HEK293 (cell line): ENCODE results near the gene ZCCHC7.

Source experiments
- CTCF ChIA-PET: fragments of 350-600 bp; formaldehyde crosslinking; extraction: SDS; loops from one replicate; lab custom pipeline; 2021; ENCODE audit warnings: antibody characterized with exemption; lab: Yijun Ruan, JAX
- POLR2A ChIA-PET: fragments of 300-600 bp; formaldehyde crosslinking; extraction: SDS; loops from one replicate; lab custom pipeline; 2020; ENCODE audit warnings: antibody characterized with exemption, inconsistent platforms; lab: Yijun Ruan, JAX
- H3K27ac ChIP-seq: fragments of 200-500 bp; sonication (Bioruptor generic); 2 replicates; pipeline ENCODE4 v1.5.1; 2014; ENCODE audit warnings: low read depth, low read length, control low read depth, inconsistent platforms; ENCODE audit errors: extremely low read depth
- H3K36me3 ChIP-seq, 2 experiments: fragments of 200-500 bp in 1 of 2; sonication (Bioruptor generic) in 1 of 2; 1 replicate in 1 of 2; 2 replicates in 1 of 2; pipeline ENCODE4 v1.5.1; 2014 to 2017; ENCODE audit warnings: inconsistent platforms in 2 of 2, low read length in 2 of 2; ENCODE audit not compliant: control insufficient read depth in 2 of 2, insufficient read depth in 1 of 2
- H3K4me1 ChIP-seq: fragments of 200-500 bp; sonication (Bioruptor generic); 2 replicates; pipeline ENCODE4 v1.5.1; 2014; ENCODE audit warnings: mild to moderate bottlenecking, low read length, inconsistent platforms; ENCODE audit not compliant: control insufficient read depth, insufficient read depth
- H3K4me3 ChIP-seq: 2 replicates; pipeline ENCODE4 v1.5.1; 2011; ENCODE audit warnings: low read depth, mild to moderate bottlenecking, control low read depth, low read length, moderate library complexity
- H3K9me3 ChIP-seq: fragments of 200-500 bp; sonication (Bioruptor generic); 2 replicates; pipeline ENCODE4 v1.5.1; 2014; ENCODE audit warnings: low read depth, low read length, inconsistent platforms; ENCODE audit not compliant: control insufficient read depth, insufficient read depth
- EGR2 ChIP-seq: fragments of 450-650 bp; formaldehyde crosslinking; IDR thresholded peaks from 2 replicates; pipeline ENCODE4 v1.5.1; 2016; ENCODE audit warnings: low read depth, missing biosample characterization, missing genetic modification characterization
- KLF7 ChIP-seq: fragments of 450-650 bp; formaldehyde crosslinking; IDR thresholded peaks from 2 replicates; pipeline ENCODE4 v1.5.1; 2016; ENCODE audit warnings: missing biosample characterization, missing genetic modification characterization, borderline replicate concordance
- MYNN ChIP-seq: fragments of 450-650 bp; formaldehyde crosslinking; IDR thresholded peaks from 2 replicates; pipeline ENCODE4 v1.5.1; 2016; ENCODE audit warnings: missing biosample characterization, missing genetic modification characterization, borderline replicate concordance
- RBAK ChIP-seq: fragments of 450-650 bp; formaldehyde crosslinking; IDR thresholded peaks from 2 replicates; pipeline ENCODE4 v1.5.1; 2016; ENCODE audit warnings: missing biosample characterization, missing genetic modification characterization
- REPIN1 ChIP-seq: fragments of 450-650 bp; formaldehyde crosslinking; IDR thresholded peaks from 2 replicates; pipeline ENCODE4 v1.5.1; 2017; ENCODE audit warnings: missing biosample characterization, missing genetic modification characterization, low read depth
- REST ChIP-seq: fragments of 450-650 bp; formaldehyde crosslinking; IDR thresholded peaks from 2 replicates; pipeline ENCODE4 v1.5.1; 2016; ENCODE audit warnings: missing biosample characterization, missing genetic modification characterization
- ZBTB11 ChIP-seq: fragments of 450-650 bp; formaldehyde crosslinking; conservative IDR thresholded peaks from 2 replicates; pipeline ENCODE4 v1.5.1; 2016; ENCODE audit warnings: low read depth, missing biosample characterization, missing genetic modification characterization
- ZBTB6 ChIP-seq: fragments of 450-650 bp; formaldehyde crosslinking; IDR thresholded peaks from 2 replicates; pipeline ENCODE4 v1.5.1; 2017; ENCODE audit warnings: missing biosample characterization, missing genetic modification characterization
- ZFP41 ChIP-seq: fragments of 450-650 bp; formaldehyde crosslinking; IDR thresholded peaks from 2 replicates; pipeline ENCODE4 v1.5.1; 2016; ENCODE audit warnings: missing biosample characterization, missing genetic modification characterization, borderline replicate concordance
- ZNF133 ChIP-seq: fragments of 450-650 bp; formaldehyde crosslinking; IDR thresholded peaks from 2 replicates; pipeline ENCODE4 v1.5.1; 2016; ENCODE audit warnings: missing biosample characterization, missing genetic modification characterization
- ZNF16 ChIP-seq: fragments of 450-650 bp; formaldehyde crosslinking; IDR thresholded peaks from 2 replicates; pipeline ENCODE4 v1.5.1; 2016; ENCODE audit warnings: low read depth, missing biosample characterization, missing genetic modification characterization
- ZNF366 ChIP-seq: fragments of 450-650 bp; formaldehyde crosslinking; conservative IDR thresholded peaks from 2 replicates; pipeline ENCODE4 v1.5.1; 2016; ENCODE audit warnings: missing biosample characterization, missing genetic modification characterization
- ZNF530 ChIP-seq: fragments of 450-650 bp; formaldehyde crosslinking; IDR thresholded peaks from 2 replicates; pipeline ENCODE4 v1.5.1; 2016; ENCODE audit warnings: low read depth, missing biosample characterization, missing genetic modification characterization
- ZNF785 ChIP-seq: fragments of 450-650 bp; formaldehyde crosslinking; IDR thresholded peaks from 2 replicates; pipeline ENCODE4 v1.5.1; 2016; ENCODE audit warnings: missing biosample characterization, missing genetic modification characterization
- ZSCAN16 ChIP-seq: fragments of 450-650 bp; formaldehyde crosslinking; IDR thresholded peaks from 2 replicates; pipeline ENCODE4 v1.5.1; 2016; ENCODE audit warnings: missing biosample characterization, missing genetic modification characterization
- TF ChIP-seq, protein P1 (sequence below): fragments of 450-650 bp; formaldehyde crosslinking; IDR thresholded peaks from 2 replicates; pipeline ENCODE4 v1.5.1; 2016; ENCODE audit warnings: missing biosample characterization, missing genetic modification characterization
- TF ChIP-seq, protein P2 (sequence below): fragments of 450-650 bp; formaldehyde crosslinking; IDR thresholded peaks from 2 replicates; pipeline ENCODE4 v1.5.1; 2016; ENCODE audit warnings: missing biosample characterization, missing genetic modification characterization

The ZCCHC7 gene

DNA sequence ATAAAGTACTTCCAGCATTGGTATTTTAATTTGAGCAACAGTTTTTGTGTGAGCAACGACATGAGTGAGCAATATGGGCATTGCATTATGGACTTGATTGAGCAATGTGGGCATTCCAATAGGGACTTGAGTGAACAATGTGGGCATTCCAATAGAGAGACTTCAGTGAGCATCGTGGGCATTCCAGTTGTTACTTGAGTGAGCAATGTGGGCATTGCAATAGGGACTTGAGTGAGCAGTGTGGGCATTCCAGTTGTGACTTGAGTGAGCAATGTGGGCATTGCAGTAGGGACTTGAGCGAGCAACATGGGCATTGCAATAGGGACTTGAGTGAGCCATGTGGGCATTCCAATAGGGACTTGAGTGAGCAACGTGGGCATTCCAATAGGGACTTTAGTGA is 52.2 kb downstream of the ZCCHC7 start:
- TF ChIP-seq ZNF785 (tag by site-specific recombination) (no peak), ZNF133 (tag by site-specific recombination) (no peak), ZBTB6 (no peak), MYNN (no peak), ZBTB11 (no peak)
- TF ChIP-seq, protein P1, sequence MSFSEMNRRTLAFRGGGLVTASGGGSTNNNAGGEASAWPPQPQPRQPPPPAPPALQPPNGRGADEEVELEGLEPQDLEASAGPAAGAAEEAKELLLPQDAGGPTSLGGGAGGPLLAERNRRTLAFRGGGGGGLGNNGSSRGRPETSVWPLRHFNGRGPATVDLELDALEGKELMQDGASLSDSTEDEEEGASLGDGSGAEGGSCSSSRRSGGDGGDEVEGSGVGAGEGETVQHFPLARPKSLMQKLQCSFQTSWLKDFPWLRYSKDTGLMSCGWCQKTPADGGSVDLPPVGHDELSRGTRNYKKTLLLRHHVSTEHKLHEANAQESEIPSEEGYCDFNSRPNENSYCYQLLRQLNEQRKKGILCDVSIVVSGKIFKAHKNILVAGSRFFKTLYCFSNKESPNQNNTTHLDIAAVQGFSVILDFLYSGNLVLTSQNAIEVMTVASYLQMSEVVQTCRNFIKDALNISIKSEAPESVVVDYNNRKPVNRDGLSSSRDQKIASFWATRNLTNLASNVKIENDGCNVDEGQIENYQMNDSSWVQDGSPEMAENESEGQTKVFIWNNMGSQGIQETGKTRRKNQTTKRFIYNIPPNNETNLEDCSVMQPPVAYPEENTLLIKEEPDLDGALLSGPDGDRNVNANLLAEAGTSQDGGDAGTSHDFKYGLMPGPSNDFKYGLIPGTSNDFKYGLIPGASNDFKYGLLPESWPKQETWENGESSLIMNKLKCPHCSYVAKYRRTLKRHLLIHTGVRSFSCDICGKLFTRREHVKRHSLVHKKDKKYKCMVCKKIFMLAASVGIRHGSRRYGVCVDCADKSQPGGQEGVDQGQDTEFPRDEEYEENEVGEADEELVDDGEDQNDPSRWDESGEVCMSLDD (tag by site-specific recombination) = no peak
- Histone ChIP-seq H3K9me3 (no peaks in the 10 kb centered on the region), H3K36me3 (no peaks in the 10 kb centered on the region; a peak in 1 of 3 replicates)

GRCh38 chr9:37174247-37174646 is 53.9 kb downstream of the ZCCHC7 start:
- H3K4me1 ChIP-seq = no peaks in the 10 kb centered on the region
- no peak overlapping the region for H3K4me3 ChIP-seq
- TF ChIP-seq ZNF530 (tag by site-specific recombination) = no peak
- no peak for TF ChIP-seq EGR2
- TF ChIP-seq REPIN1 (tag by site-specific recombination) = no peak
- no peak for TF ChIP-seq ZSCAN16
- no peak for TF ChIP-seq KLF7 (tag by site-specific recombination)
- TF ChIP-seq ZNF16 (tag by site-specific recombination) = no peak
- no peak for TF ChIP-seq RBAK
- TF ChIP-seq, protein P2, sequence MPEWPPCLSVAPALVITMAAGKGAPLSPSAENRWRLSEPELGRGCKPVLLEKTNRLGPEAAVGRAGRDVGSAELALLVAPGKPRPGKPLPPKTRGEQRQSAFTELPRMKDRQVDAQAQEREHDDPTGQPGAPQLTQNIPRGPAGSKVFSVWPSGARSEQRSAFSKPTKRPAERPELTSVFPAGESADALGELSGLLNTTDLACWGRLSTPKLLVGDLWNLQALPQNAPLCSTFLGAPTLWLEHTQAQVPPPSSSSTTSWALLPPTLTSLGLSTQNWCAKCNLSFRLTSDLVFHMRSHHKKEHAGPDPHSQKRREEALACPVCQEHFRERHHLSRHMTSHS (tag by site-specific recombination) = no peak
- TF ChIP-seq REST (tag by site-specific recombination) = no peak
- no peak for TF ChIP-seq ZFP41 (tag by site-specific recombination)
- TF ChIP-seq ZNF366 (tag by site-specific recombination) = no peak
- no peaks in the 10 kb centered on the region for H3K9me3 ChIP-seq
- ChIA-PET POLR2A (no interaction called here), CTCF (interaction anchor here (0.6 kb wide), 1 partner anchor 182 kb away, joined by 3 read pairs; no protein-coding TSS in a partner anchor)
- no peak overlapping the region for H3K27ac ChIP-seq
- no peaks in the 10 kb centered on the region; a peak in 1 of 3 replicates for H3K36me3 ChIP-seq

More for the DNA sequence above, 52.2 kb downstream of the ZCCHC7 start:
- no peaks in the 10 kb centered on the region; the same call in 1 of the 2 replicates for H3K4me1 ChIP-seq
- ChIA-PET POLR2A (no interaction called here), CTCF (no interaction called here)
- no peak overlapping the region for H3K27ac ChIP-seq
- H3K4me3 ChIP-seq = no peak overlapping the region
